BJ (cell line): Measurements from ENCODE around the gene FNDC3A. TPM values are rescaled to one million over a fixed set of nuclear protein-coding genes. Genes with fewer than 3 reads are reported as not detected.
"Not testable (repeated sequence)": the region's sequence is repeated elsewhere in the genome, so short reads cannot be mapped to it uniquely, and the experiment has no call there.

ENCODE experiments used
- CTCF ChIA-PET: fragments of 350-600 bp; formaldehyde crosslinking; extraction: SDS; loops from one replicate; lab custom pipeline; 2021; ENCODE audit warnings: antibody characterized with exemption, inconsistent platforms; lab: Yijun Ruan, JAX
- POLR2A ChIA-PET: fragments of 300-600 bp; sonication (Branson Sonifier 250); formaldehyde crosslinking; extraction: SDS; loops from one replicate; lab custom pipeline; 2021; ENCODE audit warnings: antibody characterized with exemption; lab: Charles Lee
- DNase-seq: peaks from one replicate; pipeline ENCODE4 v3.0.0-alpha.2; 2011; ENCODE audit warnings: low read depth
- H3K27me3 ChIP-seq: 2 replicates; pipeline ENCODE4 v1.6.0; 2011; ENCODE audit warnings: low read length; ENCODE audit not compliant: control insufficient read depth, insufficient read depth
- H3K36me3 ChIP-seq: 2 replicates; pipeline ENCODE4 v1.5.1; 2011; ENCODE audit warnings: low read length; ENCODE audit not compliant: control insufficient read depth, insufficient read depth
- H3K4me3 ChIP-seq: 2 replicates; pipeline ENCODE4 v1.5.1; 2011; ENCODE audit warnings: low read depth, mild to moderate bottlenecking, control low read depth, low read length
- CTCF ChIP-seq: IDR thresholded peaks from 2 replicates; pipeline ENCODE4 v1.5.1; 2011; ENCODE audit warnings: low read depth, mild to moderate bottlenecking, control low read depth, inconsistent platforms, low read length, moderate library complexity; ENCODE audit not compliant: insufficient read depth
- polyA plus RNA-seq: library from polyadenylated mRNA; depleted of rRNA; stranded (reverse); fragments of >200 nt; gene quantifications from 2 replicates; pipeline ENCODE4 v1.2.3, GENCODE V29; 2011

The FNDC3A gene
- polyA plus RNA-seq, 1 experiment = 30.7 TPM

DNA sequence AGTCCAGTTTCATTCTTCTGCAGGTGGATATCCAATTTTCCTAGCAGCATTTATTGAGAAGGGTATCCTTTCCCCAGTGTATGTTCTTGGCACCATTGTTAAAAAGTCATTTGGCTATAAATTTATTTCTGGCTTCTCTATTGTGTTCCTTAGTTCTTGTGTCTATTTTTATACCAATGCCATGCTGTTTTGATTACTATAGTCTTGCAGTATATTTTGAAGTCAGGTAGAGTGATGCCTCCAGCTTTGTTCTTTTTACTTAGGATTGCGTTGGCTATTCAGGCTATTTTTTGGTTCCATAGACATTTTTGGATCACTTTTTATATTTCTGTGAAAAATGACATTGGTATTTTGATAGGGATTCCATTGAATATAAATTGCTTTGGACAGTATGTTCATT is 172.7 kb downstream of the FNDC3A start:
- DNase-seq = no peak
- ChIA-PET POLR2A (no interaction called here), CTCF (no interaction called here)
- H3K36me3 ChIP-seq = no peaks in the 10 kb centered on the region
- H3K27me3 ChIP-seq = no peaks in the 10 kb centered on the region
- H3K4me3 ChIP-seq = no peak overlapping the region
- TF ChIP-seq CTCF = no peak

DNA sequence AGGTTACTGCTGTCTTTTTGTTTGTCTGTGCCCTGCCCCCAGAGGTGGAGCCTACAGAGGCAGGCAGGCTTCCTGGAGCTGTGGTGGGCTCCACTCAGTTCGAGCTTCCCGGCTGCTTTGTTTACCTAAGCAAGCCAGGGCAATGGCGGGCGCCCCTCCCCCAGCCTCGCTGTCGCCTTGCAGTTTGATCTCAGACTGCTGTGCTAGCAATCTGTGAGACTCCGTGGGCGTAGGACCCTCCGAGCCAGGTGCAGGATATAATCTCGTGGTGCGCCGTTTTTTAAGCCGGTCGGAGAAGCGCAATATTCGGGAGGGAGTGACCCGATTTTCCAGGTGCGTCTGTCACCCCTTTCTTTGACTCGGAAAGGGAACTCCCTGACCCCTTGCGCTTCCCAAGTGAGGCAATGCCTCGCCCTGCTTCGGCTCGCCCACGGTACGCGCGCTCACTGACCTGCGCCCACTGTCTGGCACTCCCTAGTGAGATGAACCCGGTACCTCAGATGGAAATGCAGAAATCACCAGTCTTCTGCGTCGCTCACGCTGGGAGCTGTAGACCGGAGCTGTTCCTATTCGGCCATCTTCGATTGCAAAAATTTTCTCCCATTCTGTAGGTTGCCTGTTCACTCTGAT is 182.4 kb downstream of the FNDC3A start:
- H3K27me3 ChIP-seq, POLR2A ChIA-PET, H3K36me3 ChIP-seq, DNase-seq, CTCF ChIA-PET, H3K4me3 ChIP-seq: not testable (repeated sequence)

GRCh38 chr13:49163162-49163561 is 187.4 kb downstream of the FNDC3A start:
- POLR2A ChIA-PET, H3K36me3 ChIP-seq, H3K27me3 ChIP-seq, CTCF ChIA-PET, DNase-seq, H3K4me3 ChIP-seq: not testable (repeated sequence)

- Histone ChIP-seq H3K36me3 (peaks cover 6% of the 10 kb centered on the region), H3K4me3 (no peak overlapping the region), H3K27me3 (no peaks in the 10 kb centered on the region)
- ChIA-PET CTCF (no interaction called here), POLR2A (no interaction called here)
- no peak for TF ChIP-seq CTCF
- no peak for DNase-seq
These were observed 189.0 kb downstream of the FNDC3A start for GRCh38 chr13:49164712-49165111.

DNA sequence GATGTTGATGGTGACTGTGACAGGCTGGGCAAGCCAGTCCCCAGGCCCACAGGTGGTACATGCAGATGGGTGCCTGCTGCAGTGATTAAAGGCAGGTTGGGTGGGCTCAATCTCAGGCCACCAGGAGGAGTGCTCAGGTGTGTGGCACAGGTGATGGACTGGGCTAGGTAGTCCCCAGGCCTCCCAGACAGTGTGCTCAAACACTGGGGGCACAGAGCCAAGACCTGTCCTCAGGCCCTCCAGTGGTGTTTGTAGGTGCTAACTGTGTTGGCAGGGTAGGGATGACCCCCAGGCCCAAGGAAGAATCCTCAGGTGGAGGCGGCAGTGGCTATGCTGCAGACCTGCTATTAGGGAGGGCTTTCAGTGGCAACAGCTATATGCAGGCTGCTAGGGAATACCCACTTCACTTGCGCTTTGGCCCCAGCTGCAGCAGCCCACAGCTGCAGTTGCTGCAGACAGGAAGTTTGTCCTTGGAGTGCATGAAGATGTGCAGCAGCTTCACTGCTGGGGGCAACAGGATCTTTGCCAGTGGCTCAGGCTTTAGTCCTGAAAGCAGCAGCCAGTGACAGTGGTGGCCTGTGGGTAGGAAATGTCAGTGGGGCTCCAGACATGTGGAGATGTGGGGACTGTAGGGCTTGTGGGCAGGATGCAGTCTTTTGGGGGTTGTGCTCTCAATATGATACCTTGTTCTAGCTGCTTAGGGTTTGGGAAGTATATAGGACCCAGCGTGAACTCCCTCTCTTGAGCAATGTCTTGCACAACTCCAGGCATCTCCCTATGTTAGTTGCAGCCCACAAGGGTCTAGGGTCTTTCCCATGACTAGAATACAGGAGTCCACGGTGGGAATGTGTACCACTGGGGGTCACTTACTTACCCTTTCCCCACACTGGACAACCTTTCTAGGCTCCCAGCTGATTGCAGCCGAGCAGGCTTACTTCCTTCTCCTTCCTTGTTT is 190.4 kb downstream of the FNDC3A start:
- CTCF ChIA-PET = no interaction called here
- no peaks in the 10 kb centered on the region for H3K27me3 ChIP-seq
- no peak overlapping the region for H3K4me3 ChIP-seq
- POLR2A ChIA-PET = no interaction called here
- DNase-seq = no peak
- H3K36me3 ChIP-seq = peaks cover 6% of the 10 kb centered on the region
- no peak for TF ChIP-seq CTCF

DNA sequence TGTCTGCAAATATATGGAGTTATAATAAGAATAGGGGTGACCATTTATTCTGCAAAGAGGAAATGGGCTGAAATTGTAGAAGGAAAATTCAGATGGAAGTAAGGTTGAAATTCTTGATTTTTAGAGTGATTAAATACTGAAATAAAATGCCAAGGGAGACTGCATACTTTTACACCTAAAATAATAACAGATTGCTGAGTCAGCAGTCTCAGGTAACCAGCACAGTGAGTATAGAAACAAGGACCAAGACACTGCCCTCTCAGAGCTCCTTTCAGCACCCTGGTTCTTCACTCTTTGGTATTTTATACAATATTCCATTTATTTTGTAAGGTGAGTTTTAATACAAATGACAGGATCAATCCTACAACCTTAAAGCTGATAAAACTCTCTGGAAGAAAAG is 195.6 kb downstream of the FNDC3A start:
- CTCF ChIA-PET = interaction anchor here (1.0 kb wide), 1 partner anchor 10 kb away, joined by 3 read pairs; no protein-coding TSS in a partner anchor
- DNase-seq = no peak
- no peak for TF ChIP-seq CTCF
- POLR2A ChIA-PET = no interaction called here
- Histone ChIP-seq H3K36me3 (no peaks in the 10 kb centered on the region), H3K27me3 (no peaks in the 10 kb centered on the region), H3K4me3 (no peak overlapping the region)
